ENCODE data around the gene CALCB. TPM values are rescaled to one million over a fixed set of nuclear protein-coding genes. Genes with fewer than 3 reads are reported as not detected.

CALCB gene
- total RNA-seq, 6 donors from 2014 or later, result 1.0 TPM; not detected in 5

DNA sequence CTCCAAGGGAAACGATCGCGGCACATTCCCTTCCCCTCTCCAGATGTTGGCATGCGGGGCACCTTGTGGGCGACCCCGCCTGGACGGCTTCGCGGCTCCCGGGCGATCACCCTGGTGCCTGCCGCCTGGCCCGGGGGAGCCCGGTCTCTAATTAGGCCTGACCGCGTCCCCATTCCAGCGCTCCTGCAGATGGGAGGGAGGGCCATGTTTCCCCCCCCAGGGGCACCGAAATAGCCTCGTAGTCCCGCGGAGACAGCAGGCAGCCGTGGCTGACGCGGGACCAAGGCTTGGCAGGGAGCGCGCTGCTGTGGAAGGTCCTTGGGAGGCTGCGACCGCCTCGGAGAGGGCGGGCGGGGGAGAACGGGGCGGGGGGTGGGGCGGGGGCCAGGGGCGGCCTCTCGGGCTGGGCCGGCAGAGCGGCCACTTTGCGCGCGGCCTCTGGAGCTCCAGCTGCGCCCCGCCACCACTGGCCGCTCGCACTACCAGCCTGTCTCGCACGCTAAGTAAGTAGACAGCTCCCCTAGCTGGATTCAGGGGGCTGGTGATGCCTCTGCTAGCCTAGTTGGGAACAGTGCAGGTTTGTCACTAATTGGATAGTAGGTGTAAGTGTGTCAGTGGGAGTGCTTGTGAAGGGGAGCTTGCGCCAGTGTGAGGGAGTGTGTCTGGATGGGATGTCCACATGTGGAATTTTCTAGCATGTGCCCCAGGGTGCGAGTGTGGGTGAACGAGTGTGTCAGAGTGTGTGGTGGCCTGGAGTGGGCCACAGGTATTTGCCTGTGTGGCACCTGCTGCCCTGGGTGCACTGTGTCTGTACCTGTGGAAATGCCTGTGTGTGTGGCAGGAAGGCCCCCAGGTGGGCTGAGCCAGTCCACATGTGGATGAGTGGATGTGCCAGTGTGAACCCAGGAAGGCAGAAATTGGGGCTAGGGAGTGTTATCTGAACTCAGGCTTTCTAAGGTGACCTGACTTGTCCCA, 41.4 kb downstream of the CALCB start, which contains the start of gene INSC:
Gene INSC (plus strand): TSS at position 423 of the 975 bp plus-strand sequence. CDS start 34,252 bp downstream, outside the sequence.
- WGBS, 2 donors, result 11 to 28% methylated on average over 9 to 19 of the region's 50 CpGs
- TF ChIP-seq POLR2A (IDR thresholded peaks at IDR 0.05) (no peak), EP300 (IDR thresholded peaks at IDR 0.05) (no peak), POLR2AphosphoS5 (IDR thresholded peaks at IDR 0.05) (no peak)
- TF ChIP-seq, protein P1, sequence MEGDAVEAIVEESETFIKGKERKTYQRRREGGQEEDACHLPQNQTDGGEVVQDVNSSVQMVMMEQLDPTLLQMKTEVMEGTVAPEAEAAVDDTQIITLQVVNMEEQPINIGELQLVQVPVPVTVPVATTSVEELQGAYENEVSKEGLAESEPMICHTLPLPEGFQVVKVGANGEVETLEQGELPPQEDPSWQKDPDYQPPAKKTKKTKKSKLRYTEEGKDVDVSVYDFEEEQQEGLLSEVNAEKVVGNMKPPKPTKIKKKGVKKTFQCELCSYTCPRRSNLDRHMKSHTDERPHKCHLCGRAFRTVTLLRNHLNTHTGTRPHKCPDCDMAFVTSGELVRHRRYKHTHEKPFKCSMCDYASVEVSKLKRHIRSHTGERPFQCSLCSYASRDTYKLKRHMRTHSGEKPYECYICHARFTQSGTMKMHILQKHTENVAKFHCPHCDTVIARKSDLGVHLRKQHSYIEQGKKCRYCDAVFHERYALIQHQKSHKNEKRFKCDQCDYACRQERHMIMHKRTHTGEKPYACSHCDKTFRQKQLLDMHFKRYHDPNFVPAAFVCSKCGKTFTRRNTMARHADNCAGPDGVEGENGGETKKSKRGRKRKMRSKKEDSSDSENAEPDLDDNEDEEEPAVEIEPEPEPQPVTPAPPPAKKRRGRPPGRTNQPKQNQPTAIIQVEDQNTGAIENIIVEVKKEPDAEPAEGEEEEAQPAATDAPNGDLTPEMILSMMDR (IDR thresholded peaks at IDR 0.05), result no peak
- no peak for ATAC-seq (ENCODE audit: low FRiP score in 2 of 2)
- H3K27ac ChIP-seq, result no peak within 1 kb of the TSS
- H3K4me3 ChIP-seq, result peak within 1 kb of the TSS in 3 of 4 donors; percentile 22 to 34 (median 33)
- H3K27me3 ChIP-seq, result peaks cover 0 to 9% (median 3%) of the 10 kb centered on the region in 4 donors
- no peaks in the 10 kb centered on the region for H3K36me3 ChIP-seq
- H3K9me3 ChIP-seq, result no peaks in the 10 kb centered on the region
- peak in 1 of 2 donors; percentile 72 for DNase-seq
- peaks cover 0 to 12% (median 5%) of the 10 kb centered on the region in 4 donors for H3K4me1 ChIP-seq

DNA sequence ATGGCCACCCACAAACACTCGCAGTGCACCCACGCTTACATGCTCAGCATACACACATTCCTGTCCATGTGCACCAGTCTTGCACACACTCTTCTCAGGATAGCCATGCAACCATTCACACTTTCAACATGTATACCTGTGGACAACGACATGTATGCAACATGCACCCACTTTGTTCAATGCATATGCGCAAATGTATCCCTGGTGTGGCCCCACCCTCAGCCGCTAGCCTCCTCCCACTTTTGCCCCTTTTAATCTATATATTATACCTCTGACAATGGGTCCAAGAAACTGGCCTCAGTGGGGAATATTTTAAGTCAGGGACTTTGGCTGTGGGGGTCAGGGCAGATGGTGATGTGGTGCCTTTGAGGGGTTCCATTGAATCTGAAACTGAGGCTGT, 42.3 kb downstream of the CALCB start:
- Histone ChIP-seq H3K4me3 (no peak overlapping the region), H3K27me3 (peaks cover 0 to 9% (median 3%) of the 10 kb centered on the region in 4 donors), H3K27ac (no peak overlapping the region), H3K36me3 (no peaks in the 10 kb centered on the region), H3K4me1 (peaks cover 0 to 12% (median 5%) of the 10 kb centered on the region in 4 donors), H3K9me3 (no peaks in the 10 kb centered on the region)
- 93 to 94% methylated on average over 5 of the region's 5 CpGs for WGBS, 2 donors
- no peak for DNase-seq
- TF ChIP-seq EP300 (IDR thresholded peaks at IDR 0.05) (no peak), POLR2AphosphoS5 (IDR thresholded peaks at IDR 0.05) (no peak), POLR2A (IDR thresholded peaks at IDR 0.05) (no peak)
- TF ChIP-seq, protein P1 (IDR thresholded peaks at IDR 0.05), result no peak
- no peak for ATAC-seq (ENCODE audit: low FRiP score in 2 of 2)

DNA sequence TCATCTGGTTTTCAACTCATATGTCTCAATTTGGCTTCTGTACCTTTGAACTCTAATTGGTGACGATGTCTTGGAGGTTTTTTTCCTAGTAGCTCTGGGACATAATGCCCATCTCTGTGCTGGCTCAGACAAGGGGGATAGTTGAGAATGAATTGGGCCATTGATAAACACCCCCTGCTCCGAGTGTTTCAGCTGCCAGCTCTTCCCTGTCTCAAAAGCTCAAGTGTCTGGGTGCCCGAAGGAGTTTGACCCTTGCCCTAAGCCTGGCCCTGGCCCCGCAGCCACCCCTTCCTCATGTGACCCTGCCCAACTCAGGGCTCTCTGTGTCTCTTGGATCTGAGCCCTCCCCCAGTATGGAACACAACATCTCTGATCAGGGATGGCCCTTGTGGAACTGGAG, 44.4 kb downstream of the CALCB start:
- Histone ChIP-seq H3K9me3 (no peaks in the 10 kb centered on the region), H3K4me3 (no peak overlapping the region), H3K27ac (no peak overlapping the region), H3K36me3 (no peaks in the 10 kb centered on the region), H3K27me3 (peaks cover 0 to 9% (median 3%) of the 10 kb centered on the region in 4 donors), H3K4me1 (peaks cover 0 to 12% (median 5%) of the 10 kb centered on the region in 4 donors)
- no peak for TF ChIP-seq POLR2AphosphoS5 (IDR thresholded peaks at IDR 0.05)
- TF ChIP-seq POLR2A (IDR thresholded peaks at IDR 0.05), result no peak
- no peak for TF ChIP-seq EP300 (IDR thresholded peaks at IDR 0.05)
- TF ChIP-seq, protein P1 (IDR thresholded peaks at IDR 0.05), result no peak
- WGBS, 2 donors, result 78 to 81% methylated on average over 4 of the region's 4 CpGs
- DNase-seq (peak in 1 of 2 donors; percentile 17), ATAC-seq (ENCODE audit: low FRiP score in 2 of 2) (no peak)

DNA sequence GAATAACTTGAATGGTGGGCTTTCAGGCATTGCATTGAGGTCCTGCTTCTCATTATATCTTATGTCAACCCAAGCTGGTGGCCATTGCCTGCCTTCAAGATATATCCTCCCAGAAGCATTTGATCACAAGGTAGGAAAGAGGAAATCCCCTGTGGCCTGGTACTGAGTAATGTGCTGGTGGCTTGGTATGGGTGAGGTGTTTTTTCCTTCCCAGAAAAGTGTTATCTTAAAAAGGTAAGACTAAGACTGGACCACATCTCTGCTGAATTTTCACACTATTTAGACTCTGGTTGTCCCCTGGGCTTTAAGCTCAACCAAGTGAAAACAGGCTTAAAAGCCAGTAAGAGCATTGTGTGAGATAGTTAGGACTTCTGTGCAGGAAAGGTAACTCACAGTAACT, 45.0 kb downstream of the CALCB start:
- no peaks in the 10 kb centered on the region for H3K9me3 ChIP-seq
- H3K4me1 ChIP-seq, result peaks cover 0 to 12% (median 5%) of the 10 kb centered on the region in 4 donors
- no peaks in the 10 kb centered on the region for H3K36me3 ChIP-seq
- DNase-seq, result no peak
- ATAC-seq (ENCODE audit: low FRiP score in 2 of 2), result no peak
- no peak overlapping the region for H3K27ac ChIP-seq
- H3K27me3 ChIP-seq, result peaks cover 0 to 9% (median 3%) of the 10 kb centered on the region in 4 donors
- TF ChIP-seq, protein P1 (IDR thresholded peaks at IDR 0.05), result no peak
- TF ChIP-seq POLR2A (IDR thresholded peaks at IDR 0.05), result no peak
- no peak for TF ChIP-seq EP300 (IDR thresholded peaks at IDR 0.05)
- TF ChIP-seq POLR2AphosphoS5 (IDR thresholded peaks at IDR 0.05), result no peak
- no peak overlapping the region for H3K4me3 ChIP-seq

Measured in upper lobe of left lung (tissue), 6 donors.